ENCODE measurements around the gene STK39. TPM values are rescaled to one million over a fixed set of nuclear protein-coding genes. Genes with fewer than 3 reads are reported as not detected.
A peak's percentile ranks its signal among the peaks of the same experiment; 100 is the strongest.

The STK39 gene
- total RNA-seq, 1 donor from 2014 or later = 29.6 TPM

DNA sequence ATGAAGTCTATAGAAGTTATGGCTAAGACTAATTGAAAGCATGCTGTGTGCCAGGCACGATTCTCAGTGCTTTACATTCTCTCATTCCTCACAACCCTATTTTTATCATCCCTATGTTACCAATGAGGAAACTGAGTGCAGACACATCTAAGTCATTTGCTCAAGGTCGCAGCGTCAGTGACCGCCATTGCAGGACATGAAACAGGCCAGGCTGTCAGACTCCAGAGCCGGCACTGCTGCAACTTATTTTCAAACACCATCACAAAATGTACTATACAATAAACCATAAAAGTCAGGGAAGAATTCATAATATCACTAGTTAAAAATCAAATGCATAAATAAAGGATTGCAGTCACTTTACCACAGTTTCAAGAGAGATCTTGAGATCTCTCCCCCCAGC, 5.6 kb downstream of the STK39 start:
- no peak for ATAC-seq

DNA sequence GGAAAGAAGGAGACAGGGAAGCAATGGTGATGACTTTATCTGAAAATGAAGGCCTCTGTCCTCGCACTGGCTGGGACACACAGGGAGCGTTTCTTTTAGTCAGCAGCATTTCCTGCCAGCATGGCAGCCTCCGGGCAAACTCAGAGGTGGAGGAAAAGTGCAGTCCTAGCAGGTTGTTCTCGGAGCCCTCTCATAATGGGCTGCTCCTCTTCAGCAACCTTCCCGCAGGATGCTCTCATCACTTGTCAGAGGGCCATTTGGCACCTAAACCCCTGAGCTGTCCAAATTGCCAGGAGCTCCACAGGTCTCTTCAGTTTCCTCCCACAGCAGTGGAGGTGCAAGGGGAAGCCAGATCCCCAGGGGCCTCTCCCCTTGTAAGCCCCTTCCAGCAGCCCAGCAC, 6.2 kb downstream of the STK39 start:
- ATAC-seq = peak; percentile 59

DNA sequence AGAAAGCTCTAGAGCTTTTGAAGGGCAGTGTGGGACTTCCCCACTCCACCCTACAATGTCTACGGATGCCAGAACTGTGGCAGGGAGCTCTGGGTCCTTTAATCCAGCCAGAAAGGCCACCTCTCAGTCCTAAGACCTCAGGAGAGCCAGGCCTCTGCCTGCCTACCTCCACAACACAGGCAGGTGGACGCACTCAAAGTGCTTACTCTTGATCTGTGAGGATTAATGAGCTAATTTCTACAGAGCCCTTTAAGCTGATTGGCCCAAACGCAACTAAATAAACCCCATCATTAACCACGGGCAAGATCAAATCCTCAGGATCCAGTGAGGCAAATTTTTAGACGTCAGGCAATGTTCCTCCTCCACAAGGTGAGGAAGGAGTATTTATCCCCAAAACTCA, 8.1 kb downstream of the STK39 start:
- no peak for ATAC-seq

DNA sequence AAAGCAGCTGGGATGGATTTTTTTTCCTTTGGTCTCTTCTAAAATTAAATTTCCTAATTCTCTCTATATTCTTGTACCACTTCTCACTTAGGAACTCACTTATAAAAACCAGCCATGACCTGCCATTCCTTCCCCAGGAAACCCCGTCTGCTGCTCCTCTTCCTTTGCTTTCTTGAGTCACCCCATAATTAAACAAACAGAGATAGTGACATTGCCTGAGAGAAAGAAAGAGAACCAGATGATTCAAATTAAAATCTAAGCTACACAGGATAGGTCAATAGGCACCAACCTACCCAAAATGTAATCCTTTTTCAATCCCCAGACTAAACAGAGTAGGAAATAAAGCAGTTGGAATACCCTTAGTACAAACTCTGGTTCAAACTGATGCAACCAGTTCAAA, 9.7 kb downstream of the STK39 start:
- ATAC-seq = no peak

DNA sequence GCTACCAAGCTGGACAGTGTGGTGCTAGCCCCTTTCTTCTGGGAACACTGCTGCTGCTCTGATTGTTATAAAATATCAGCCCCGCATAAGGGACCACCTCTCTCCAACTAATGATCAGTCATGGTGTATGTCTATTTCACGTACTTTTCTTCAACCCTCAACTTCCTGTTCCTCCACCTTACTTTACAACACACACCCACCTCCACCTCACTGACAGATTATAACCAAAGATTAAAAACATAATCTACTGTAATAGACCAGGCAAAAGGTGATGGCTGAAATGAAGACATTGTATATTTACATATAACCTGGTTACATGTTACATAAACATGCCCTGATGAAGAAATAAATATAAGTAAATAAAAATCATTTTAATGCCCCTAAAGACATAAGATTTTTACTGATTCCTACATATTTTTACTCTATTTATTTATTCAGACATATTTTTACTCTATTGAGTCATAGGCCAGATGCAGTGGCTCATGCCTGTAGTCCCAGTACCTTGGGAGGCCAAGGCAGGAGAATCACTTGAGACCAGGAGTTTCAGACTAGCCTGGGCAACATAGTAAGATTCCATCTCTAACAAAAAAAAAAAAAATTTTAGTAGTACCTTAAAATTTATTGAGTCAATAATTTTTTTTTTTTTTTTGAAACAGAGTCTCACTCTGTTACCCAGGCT, 12.8 kb downstream of the STK39 start:
- ATAC-seq = no peak

DNA sequence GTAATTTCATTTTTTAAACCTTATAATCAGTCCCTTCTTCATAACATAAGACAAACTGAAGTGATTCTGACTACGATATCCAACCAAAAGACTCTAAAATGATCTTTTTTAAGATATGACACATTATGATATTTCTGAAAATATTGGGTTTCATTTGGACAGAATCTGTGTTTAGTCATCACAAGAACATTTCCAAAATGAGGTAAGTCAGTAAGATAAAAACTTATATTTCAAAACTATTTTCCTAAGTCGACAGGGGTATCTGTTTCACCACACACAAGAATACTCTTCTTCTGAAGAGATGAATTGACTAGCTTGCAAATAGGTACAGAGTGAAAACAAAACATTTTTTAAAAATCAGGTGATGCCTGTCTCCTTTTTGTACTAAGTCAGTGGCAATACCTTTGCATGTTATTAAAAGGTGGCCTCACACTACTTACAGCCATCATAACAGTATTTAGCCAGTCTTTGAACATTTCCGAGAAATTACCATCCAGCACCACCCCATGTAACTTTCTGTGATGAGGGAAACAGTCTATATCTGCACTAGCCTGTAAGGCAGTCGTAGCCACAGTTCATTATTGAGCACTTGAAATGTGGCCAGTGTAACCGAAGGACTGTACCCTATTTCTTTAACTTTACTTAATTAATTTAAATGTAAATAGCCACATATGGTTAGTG, 13.5 kb downstream of the STK39 start:
- no peak for ATAC-seq

DNA sequence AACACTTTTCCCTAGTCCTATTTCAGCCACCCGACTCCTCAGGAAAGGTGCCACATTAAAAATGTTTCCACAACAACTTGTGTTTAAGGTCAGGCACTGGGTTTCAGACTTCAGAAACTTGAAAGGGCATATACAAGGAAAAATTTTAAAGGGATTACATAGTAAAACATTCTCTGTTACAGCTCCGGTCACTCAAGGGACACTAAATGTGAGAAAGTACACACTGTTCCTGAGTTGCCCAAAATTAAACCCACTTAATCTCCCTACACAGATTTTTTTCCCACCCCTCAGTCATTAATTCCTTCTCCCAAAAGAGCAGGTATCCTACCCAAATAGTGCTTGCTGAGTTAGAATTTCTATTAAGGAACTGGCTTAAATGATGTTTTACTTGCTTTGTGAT, 14.2 kb downstream of the STK39 start:
- ATAC-seq = no peak

DNA sequence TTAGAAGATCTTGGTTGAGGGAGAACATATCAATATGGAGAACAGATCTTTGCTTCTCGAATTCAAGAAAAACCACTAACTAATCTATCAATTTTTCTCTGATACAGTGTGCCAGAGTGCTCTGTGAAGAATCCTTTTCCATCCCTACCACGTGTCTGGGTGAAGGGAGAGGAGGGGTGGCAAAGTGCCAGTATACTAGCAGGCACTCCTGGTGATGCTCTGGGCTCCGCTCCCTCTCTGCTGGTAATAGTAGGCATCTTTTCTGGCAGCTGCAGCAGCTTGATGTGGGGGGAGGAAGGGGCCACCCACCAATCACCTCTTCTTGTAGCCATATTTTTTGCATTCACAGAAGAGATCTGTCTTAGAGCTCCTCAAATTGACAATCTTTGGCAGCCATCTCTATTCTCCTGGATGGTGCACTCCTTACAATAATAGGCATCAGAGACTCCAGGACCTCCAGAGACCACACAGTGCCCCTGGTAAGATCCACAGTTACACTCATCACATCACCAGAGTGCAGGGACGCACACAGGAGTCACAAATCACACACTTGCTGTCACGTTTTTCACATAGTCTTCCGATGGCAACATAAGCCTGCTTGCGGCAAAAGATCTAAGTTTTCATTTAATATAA, 15.7 kb downstream of the STK39 start:
- no peak for ATAC-seq

DNA sequence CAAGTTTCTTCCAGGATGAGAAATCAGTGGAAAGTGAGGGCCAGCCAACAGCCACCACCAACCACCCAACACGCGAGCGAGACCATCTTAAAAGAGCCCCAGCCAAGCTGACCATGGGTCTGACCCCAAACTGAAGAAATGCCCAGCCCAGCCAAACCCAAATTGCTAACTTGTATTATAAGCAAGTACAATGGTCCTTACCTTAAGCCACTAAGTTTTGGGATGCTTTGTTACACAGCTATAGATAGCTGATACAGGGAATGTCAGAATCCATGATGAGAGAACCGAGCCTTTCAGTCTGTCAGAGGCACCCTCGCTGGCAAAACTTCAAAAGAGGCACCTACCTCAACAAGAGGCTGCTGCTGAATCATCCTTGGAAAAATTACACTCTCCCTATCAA, 17.0 kb downstream of the STK39 start:
- no peak for ATAC-seq

DNA sequence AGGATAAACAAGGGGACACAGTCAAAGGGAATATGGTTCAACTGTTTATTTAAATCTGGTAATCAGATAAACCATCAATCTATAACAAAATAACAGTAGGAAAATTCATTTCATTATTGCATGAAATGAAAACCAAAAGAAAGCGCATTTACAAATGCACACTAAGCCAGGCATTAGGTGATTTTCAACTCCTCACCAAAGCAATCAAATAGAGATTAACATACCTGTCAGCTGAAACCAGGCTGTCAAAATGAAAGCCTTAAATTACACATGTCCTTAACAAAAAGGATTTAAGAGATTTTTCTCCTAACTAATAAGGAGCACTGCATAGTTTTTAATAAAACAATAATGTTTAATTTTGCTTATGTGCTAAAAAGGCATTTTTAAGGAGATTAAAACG, 23.0 kb downstream of the STK39 start:
- no peak for ATAC-seq

DNA sequence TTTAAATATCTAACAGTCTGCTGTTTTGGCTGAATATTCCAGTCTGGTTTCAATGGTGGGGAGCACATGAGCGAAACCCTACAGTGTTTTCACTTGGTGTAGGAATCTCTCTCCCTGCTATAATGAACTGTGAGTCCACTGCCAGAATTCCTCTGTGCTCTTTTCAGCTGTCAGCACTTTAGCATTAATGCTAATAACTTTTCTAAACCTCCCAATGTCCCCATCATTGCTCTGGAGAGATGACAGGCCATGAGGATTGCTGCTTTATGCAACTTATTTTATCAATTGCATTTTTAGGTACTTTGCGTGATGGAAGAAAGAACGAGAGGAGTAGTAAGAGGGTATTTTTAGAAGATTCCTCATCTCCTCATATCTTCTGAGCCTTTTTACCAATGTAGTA, 25.3 kb downstream of the STK39 start:
- ATAC-seq = no peak

DNA sequence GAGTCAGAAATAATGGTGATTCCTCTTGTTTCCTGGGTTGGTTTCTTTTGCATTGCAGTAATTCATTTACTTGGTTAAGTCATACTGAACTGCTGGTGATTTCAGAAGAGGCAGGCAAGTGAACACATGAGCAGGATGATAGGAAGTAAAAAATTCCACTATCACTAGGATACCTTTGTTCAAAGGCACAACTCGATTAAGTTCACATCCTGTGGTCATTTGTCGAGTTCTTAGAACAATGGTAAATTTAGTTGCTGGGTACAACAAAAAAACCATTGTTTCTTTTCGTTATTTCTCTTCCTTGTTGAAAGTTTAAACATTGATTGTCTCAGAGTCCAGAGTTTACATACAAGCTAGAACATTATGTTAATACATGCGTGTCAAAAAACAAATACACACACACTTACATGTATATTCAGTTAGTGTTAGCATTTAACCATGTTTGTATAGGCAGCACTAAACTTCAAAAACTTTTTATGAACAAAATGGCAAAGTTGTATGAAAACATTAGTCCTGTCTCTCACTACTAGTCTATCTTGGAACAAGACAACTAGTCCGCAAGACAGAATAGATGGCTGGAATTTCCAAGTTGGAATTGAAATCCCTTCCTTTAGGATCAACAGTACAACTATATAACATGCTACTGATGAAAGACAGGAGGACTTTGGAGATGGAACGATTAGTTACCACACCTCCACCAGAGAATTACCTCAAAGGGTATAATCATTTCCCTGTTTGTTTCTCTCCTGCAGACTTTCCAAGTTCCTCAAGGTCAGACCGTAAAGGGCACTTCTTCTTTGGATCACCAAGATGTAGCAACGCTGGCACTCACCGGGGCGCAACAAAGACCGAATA, 26.2 kb downstream of the STK39 start:
- no peak for ATAC-seq

DNA sequence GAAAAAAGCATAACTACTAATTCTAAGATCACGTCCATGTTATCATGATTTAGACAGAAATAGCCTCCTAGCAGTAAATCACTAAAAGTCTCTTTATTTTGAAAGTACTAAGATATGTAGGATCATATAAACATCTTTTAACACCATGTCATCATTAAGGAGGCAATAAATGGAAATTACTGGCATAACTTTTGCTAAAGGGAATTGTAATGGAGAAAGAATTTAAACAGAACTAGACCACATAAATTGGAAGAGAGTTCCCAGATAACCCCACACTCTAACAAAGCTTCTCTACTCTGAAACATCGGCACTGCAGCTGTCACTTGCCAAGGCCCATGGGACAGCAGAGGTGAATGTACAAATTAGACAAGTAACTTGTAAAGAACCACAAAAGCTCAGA, 29.5 kb downstream of the STK39 start:
- no peak for ATAC-seq

DNA sequence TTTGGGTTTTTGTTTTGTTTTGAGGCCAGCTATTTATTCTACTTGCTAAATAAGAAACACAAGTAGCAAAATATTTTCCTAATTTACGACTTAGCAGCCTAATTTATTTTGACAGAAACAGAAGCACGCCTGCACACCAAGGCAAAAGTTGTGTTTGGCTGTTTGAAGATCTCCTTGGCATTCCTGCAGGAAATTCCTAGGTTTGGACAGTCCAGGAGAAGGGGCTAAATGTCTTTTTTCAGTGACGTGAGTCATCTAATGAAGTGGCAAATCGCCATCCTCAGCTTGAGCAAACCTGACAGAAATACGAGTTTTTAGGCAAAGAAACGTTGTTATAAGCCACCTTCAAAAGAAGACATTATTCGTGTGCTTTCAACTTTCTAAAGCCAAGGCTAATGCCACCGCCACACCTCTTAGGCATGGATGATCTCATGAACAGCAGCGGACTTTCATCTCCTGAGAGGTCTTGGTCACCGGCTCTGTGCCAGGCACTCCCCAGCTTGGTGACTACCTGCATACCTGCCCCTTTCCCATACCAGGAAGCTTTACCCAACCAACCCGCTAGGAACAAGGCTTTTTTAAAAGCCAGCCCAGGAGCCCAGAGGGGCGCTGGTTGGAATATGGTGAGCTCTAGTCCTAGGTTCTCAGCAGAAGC, 30.9 kb downstream of the STK39 start:
- peak; percentile 85 for ATAC-seq

DNA sequence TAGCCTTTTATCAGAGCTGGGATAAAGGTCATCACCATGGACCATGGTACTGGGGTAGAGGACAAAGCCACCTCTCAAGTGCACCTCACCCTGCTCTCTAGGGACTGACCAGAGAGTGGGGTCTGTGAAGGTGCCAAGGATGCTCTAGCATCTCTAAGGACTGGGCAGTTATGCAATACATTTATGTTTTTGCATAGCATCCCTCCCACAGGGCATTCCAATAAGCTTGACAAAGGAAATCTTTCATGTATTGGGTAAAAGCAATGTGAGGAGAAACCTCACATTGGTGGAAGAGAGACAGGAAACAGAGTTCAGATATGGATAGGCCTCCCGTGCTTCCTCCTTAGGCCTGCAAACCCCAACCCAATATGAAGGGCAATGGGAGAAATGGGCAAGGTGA, 31.6 kb downstream of the STK39 start:
- ATAC-seq = no peak

DNA sequence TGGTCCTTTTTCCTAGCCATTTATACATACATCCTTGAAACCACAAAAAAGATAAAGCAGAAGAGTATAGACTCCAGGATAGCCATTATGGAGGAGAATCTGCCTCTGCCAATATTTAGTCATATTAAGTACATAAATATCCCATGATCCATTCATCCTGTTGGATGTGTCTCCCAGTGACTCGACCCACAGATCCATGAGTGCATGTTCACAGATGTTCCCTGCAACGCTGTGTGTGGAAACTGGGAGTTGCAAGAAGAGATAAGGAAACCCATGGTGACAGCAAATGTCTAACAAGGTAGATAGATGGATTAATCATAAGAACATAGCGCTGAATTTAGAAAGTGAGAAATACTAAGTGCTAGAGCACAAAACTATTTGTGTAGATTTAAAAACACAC, 34.5 kb downstream of the STK39 start:
- no peak for ATAC-seq

DNA sequence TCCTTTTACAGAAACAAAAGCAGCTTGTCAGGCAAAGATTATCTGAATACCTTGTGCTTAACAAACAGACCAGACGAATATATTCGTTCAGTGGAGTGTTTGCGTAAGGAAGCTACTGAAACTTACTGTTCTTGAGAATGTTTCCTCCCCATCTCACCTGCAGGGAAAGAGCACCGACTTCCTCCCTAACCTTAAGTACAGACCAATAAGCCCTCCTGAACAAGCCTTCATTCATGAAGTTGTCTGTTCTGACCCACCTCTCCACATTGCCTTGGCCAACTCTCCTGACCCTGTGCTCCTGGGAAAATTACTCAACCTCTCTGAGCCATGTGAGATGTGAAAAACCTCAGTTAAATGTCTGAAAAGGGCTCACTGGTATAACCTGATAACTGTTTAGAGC, 35.2 kb downstream of the STK39 start:
- ATAC-seq = peak; percentile 52

DNA sequence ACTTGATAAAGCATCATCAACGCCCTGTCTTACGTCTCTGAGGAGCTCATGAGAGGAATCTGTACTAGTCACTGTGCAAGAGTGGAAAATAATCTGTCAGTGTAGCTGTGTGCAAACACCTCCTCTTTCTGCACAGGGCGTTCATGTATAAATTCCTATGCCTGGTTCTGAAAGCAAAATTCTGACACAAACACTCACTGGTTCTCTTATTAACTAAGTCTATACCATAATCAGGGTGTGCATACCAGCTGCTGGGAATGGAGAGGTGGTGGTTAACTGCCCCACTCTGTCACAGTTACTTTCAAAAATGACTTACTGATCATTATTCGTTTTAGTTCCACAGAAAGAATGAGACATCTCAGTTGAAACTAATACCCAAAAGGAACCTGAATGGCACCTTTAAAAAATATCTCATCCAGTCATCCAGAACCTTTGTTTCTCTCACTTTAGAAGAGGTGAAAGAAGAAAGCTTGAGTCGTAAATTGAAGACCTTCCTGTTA, 35.7 kb downstream of the STK39 start:
- no peak for ATAC-seq

DNA sequence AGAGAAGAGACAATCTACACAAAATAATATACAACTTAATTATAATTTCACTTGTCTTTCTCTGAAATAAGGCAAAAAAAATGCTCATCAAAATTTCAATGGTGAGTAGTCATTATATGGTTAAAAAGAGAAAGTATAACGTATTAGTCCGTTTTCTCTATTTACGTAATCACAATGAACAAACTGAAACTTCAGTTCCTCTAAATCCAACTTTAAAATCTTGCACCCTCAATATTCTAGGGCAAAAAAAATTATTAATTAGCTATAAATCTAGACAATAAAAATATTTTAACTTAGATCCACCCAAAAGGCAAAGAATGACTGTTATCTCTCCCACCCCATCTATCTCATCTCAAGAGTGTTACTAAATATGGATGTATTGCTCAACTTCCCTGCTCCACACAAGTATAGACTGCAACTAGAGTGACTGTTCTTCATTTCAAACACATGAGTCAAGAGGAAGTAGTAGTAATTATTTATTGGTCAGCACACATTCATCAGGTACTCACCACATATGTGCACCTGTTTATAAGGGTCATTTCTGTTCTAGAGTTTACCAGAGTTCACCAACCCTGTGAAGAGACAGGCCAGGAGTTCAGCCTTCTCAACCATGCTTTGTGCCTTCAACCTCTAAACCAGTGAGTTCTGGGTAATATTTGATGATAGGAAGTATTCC, 36.4 kb downstream of the STK39 start:
- ATAC-seq = peak; percentile 96

DNA sequence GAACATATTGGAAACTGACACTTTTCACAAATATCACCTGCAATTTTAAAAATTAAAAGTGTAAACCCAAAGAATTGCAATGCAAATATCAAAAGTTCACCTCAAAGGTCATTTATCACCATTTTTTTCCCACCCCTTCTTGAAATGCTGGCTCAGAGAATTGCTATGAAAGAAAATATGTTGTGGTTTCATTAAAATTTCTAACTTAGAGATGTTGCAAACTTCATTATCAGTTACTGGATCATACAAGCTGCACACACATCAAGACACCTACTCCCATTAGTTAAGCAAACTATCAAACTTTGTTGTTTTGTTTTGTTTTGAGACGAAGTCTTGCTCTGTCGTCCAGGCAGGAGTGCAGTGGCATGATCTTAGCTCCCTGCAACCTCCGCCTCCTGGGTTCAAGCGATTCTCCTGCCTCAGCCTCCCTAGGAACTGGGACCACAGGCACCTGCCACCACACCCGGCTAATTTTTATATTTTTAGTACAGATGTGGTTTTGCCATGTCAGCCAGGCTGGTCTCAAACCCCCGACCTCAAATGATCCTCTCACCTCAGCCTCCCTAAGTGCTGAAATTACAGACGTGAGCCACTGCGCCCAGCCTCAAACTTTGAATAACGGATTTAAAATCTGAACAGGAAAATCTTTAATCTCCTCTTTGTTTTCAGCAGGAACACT, 37.0 kb downstream of the STK39 start:
- no peak for ATAC-seq

DNA sequence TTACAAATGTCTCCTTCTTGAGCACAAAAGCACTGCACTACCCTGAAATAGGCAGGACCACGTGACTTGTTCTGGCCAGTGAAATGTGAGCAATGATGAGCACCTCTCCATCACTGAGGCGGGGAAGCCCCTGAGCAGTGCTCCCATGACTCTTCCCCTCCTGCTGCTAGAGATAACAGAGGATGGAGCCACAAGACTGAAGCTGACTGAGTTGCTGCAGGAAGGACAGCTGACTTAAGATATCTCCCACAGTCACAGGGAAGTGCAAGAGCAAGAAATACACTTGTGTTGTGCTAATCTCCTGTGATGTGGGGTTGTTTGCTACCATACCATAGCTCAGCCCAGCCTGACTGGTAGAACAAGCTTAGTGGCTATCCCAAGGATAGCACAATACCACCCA, 38.7 kb downstream of the STK39 start:
- ATAC-seq = peak; percentile 72
